ENCODE data around the gene DGKB. TPM values are rescaled to one million over a fixed set of nuclear protein-coding genes. Genes with fewer than 3 reads are reported as not detected.

Gene DGKB
- total RNA-seq, 6 experiments from 2014 or later: 0.11 to 0.16 (median 0.13) TPM; not detected in 2

DNA sequence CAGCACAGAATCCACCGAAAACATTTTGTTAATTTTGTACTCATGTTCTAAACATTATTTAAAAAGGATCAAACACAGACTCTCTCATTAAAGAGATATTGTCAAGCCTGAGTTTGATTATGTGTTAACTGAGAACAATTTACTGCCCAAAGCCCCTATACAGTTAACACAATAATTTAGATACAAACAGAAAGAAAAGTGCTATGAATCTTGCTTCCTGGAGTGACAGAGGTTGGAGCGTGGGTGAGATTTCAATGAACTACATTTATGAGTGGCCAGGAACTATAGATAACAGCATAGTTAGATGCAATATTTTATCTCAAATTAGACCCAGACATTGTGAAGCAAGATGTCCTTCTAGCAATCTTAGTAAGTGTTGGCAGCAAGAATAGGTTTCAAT lies 464.2 kb downstream of the DGKB start:
- DNase-seq: no peak
- TF ChIP-seq, protein P1, sequence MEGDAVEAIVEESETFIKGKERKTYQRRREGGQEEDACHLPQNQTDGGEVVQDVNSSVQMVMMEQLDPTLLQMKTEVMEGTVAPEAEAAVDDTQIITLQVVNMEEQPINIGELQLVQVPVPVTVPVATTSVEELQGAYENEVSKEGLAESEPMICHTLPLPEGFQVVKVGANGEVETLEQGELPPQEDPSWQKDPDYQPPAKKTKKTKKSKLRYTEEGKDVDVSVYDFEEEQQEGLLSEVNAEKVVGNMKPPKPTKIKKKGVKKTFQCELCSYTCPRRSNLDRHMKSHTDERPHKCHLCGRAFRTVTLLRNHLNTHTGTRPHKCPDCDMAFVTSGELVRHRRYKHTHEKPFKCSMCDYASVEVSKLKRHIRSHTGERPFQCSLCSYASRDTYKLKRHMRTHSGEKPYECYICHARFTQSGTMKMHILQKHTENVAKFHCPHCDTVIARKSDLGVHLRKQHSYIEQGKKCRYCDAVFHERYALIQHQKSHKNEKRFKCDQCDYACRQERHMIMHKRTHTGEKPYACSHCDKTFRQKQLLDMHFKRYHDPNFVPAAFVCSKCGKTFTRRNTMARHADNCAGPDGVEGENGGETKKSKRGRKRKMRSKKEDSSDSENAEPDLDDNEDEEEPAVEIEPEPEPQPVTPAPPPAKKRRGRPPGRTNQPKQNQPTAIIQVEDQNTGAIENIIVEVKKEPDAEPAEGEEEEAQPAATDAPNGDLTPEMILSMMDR (IDR thresholded peaks at IDR 0.05): no peak
- no peak for TF ChIP-seq POLR2A (IDR thresholded peaks at IDR 0.05)
- no peak for ATAC-seq
- intact Hi-C loops (cut with DNase I): no loop called here
- Histone ChIP-seq H3K27ac (no peak overlapping the region), H3K36me3 (peaks cover 0 to 4% (median 0%) of the 10 kb centered on the region in 4 donors), H3K9me3 (no peaks in the 10 kb centered on the region), H3K4me1 (no peaks in the 10 kb centered on the region), H3K4me3 (no peak overlapping the region), H3K27me3 (no peaks in the 10 kb centered on the region)
- WGBS (ENCODE audit: insufficient coverage, low coverage, low lambda C conversion rate, missing lambda C conversion rate): 87% methylated on average over 2 of the region's 2 CpGs

GRCh38 chr7:14436878-14437277 lies 465.7 kb downstream of the DGKB start:
- H3K27ac ChIP-seq: no peak overlapping the region
- TF ChIP-seq, protein P1 (IDR thresholded peaks at IDR 0.05): no peak
- no peak for TF ChIP-seq POLR2A (IDR thresholded peaks at IDR 0.05)
- no peaks in the 10 kb centered on the region for H3K27me3 ChIP-seq
- no peak for DNase-seq
- intact Hi-C loops (cut with DNase I): no loop called here
- H3K4me1 ChIP-seq: no peaks in the 10 kb centered on the region
- no peaks in the 10 kb centered on the region for H3K9me3 ChIP-seq
- no peaks in the 10 kb centered on the region for H3K36me3 ChIP-seq
- WGBS (ENCODE audit: insufficient coverage, low coverage, low lambda C conversion rate, missing lambda C conversion rate): 66% methylated on average over 2 of the region's 2 CpGs
- H3K4me3 ChIP-seq: no peak overlapping the region
- ATAC-seq: no peak

DNA sequence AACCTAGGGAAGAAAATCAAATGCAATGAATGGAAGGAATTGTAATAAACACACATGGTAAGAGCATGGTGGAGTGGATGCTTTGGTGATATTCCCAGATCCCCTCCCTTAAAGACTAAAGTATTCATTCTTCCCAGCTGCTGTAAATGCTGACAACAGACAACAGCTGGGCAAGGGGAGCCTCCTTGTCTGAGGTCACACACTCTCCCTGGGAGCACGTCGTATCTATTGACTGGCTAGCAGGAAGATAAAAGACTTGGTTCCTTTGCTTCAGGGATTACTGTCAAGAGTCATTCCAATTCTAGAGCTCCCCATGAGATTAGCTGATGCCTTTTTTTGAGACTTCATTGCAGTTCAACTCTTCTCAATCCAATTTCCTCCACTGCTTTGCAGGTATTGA lies 469.6 kb downstream of the DGKB start:
- TF ChIP-seq, protein P1 (IDR thresholded peaks at IDR 0.05): no peak
- TF ChIP-seq POLR2A (IDR thresholded peaks at IDR 0.05): no peak
- Histone ChIP-seq H3K4me3 (no peak overlapping the region), H3K4me1 (no peaks in the 10 kb centered on the region), H3K9me3 (no peaks in the 10 kb centered on the region), H3K27ac (no peak overlapping the region), H3K27me3 (no peaks in the 10 kb centered on the region), H3K36me3 (no peaks in the 10 kb centered on the region)
- 80% methylated on average over 1 of the region's 2 CpGs for WGBS (ENCODE audit: insufficient coverage, low coverage, low lambda C conversion rate, missing lambda C conversion rate)
- no peak for DNase-seq
- no peak for ATAC-seq
- intact Hi-C loops (cut with DNase I): no loop called here

- Histone ChIP-seq H3K4me3 (no peak overlapping the region), H3K27ac (no peak overlapping the region), H3K4me1 (no peaks in the 10 kb centered on the region), H3K9me3 (no peaks in the 10 kb centered on the region), H3K36me3 (no peaks in the 10 kb centered on the region), H3K27me3 (no peaks in the 10 kb centered on the region)
- ATAC-seq (no peak), DNase-seq (no peak)
- TF ChIP-seq, protein P1 (IDR thresholded peaks at IDR 0.05): no peak
- no peak for TF ChIP-seq POLR2A (IDR thresholded peaks at IDR 0.05)
- intact Hi-C loops (cut with DNase I): no loop called here
- 68% methylated on average over 3 of the region's 3 CpGs for WGBS (ENCODE audit: insufficient coverage, low coverage, low lambda C conversion rate, missing lambda C conversion rate)
Measured at GRCh38 chr7:14430926-14431325, 471.6 kb downstream of the DGKB start.

GRCh38 chr7:14425559-14425958 lies 477.0 kb downstream of the DGKB start:
- DNase-seq (no peak), ATAC-seq (no peak)
- TF ChIP-seq, protein P1 (IDR thresholded peaks at IDR 0.05): no peak
- no peak for TF ChIP-seq POLR2A (IDR thresholded peaks at IDR 0.05)
- 58% methylated on average over 1 of the region's 1 CpG for WGBS (ENCODE audit: insufficient coverage, low coverage, low lambda C conversion rate, missing lambda C conversion rate)
- Histone ChIP-seq H3K4me1 (no peaks in the 10 kb centered on the region), H3K27ac (no peak overlapping the region), H3K4me3 (no peak overlapping the region), H3K9me3 (no peaks in the 10 kb centered on the region), H3K36me3 (no peaks in the 10 kb centered on the region), H3K27me3 (no peaks in the 10 kb centered on the region)
- intact Hi-C loops (cut with DNase I): no loop called here
